Activated T-cell treated with anti-CD3 and anti-CD28 coated beads, Interleukin-2, amount 50 U/mL, for 72 hours (primary cell): ENCODE results near the gene LRRC31. TPM values are rescaled to one million over a fixed set of nuclear protein-coding genes. Genes with fewer than 3 reads are reported as not detected.

Experiments used
- ATAC-seq, 2 donors: fragments of 150-1000 bp; cut with Tn5 transposase; replicated peaks in 1 of 2; 2 replicates each; pipeline ENCODE4 v1.10.0; 2021; ENCODE audit warnings: moderate library complexity in 2 of 2, mild to moderate bottlenecking in 1 of 2
- DNase-seq, 2 donors: peaks; one replicate each; pipeline ENCODE4 v3.0.0; 2021 to 2022; ENCODE audit warnings: mixed read lengths in 1 of 2
- H3K27ac Mint-ChIP-seq: one replicate; pipeline ENCODE4 v1.8.0; 2022; ENCODE audit warnings: mild to moderate bottlenecking, moderate library complexity, mixed read lengths
- H3K27me3 Mint-ChIP-seq: one replicate; pipeline ENCODE4 v1.8.0; 2022; ENCODE audit warnings: low read depth, mixed read lengths
- H3K36me3 Mint-ChIP-seq, 2 donors: one replicate each; pipeline ENCODE4 v1.8.0; 2022; ENCODE audit warnings: mixed read lengths in 2 of 2, mild to moderate bottlenecking in 1 of 2; ENCODE audit not compliant: insufficient read depth in 2 of 2
- H3K4me1 Mint-ChIP-seq: one replicate; pipeline ENCODE4 v1.8.0; 2022; ENCODE audit warnings: low read depth, mixed read lengths
- H3K4me3 Mint-ChIP-seq, 2 donors: one replicate each; pipeline ENCODE4 v1.8.0; 2022; ENCODE audit warnings: mild to moderate bottlenecking in 2 of 2, mixed read lengths in 2 of 2, moderate library complexity in 2 of 2
- H3K9me3 Mint-ChIP-seq, 2 donors: one replicate each; pipeline ENCODE4 v1.8.0; 2022; ENCODE audit warnings: mixed read lengths in 2 of 2
- total RNA-seq, 2 donors: library from RNA; stranded (reverse); gene quantifications; one replicate each; pipeline ENCODE4 v1.2.3, GENCODE V29; 2022

The LRRC31 gene
- total RNA-seq, 2 donors from 2014 or later, result not detected

DNA sequence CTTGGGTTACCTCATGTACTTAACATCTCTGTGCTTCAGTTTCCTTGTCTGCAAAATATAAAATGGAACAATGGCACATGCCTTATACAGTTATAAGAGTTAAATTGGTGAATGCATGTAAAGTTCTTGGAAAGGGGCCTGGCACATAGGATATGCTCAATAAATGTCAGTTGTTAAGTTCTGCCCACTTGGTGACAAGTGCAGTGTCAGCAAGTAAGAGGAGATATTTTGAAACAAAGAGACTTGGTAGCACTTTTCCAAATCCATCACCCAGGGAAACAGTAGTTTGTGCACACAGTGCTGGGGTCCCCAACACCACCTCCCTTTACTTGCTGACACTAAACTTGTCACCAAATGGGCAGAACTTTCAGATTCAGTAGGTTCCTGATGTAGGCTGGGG is 19.1 kb downstream of the LRRC31 start:
- Mint-ChIP-seq H3K27me3 (no peaks in the 10 kb centered on the region), H3K4me3 (no peak overlapping the region), H3K27ac (no peak overlapping the region), H3K9me3 (no peaks in the 10 kb centered on the region), H3K4me1 (no peaks in the 10 kb centered on the region), H3K36me3 (no peaks in the 10 kb centered on the region)
- no peak for ATAC-seq
- DNase-seq, result no peak

DNA sequence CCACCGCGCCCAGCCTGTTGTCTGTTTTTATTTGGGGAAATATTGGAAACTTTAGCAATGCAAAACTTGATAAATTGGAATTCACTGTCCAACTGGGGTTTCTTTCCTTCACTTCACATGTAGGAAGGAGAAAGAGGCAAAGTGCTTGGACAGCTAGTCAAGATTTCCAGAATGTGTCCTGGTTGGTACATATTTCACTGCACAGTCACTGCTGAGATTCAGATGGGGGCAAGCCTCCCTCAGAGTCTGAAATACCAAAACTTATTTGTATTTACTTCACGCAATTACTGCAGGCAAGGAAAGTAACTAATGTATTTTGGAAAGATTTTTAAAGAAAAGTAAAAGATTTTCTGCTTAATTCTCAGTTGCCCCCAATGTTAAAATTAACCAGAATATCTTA is 21.0 kb downstream of the LRRC31 start:
- no peak for DNase-seq
- Mint-ChIP-seq H3K9me3 (no peaks in the 10 kb centered on the region), H3K36me3 (no peaks in the 10 kb centered on the region), H3K4me1 (no peaks in the 10 kb centered on the region), H3K4me3 (no peak overlapping the region), H3K27ac (no peak overlapping the region), H3K27me3 (no peaks in the 10 kb centered on the region)
- ATAC-seq, result no peak

DNA sequence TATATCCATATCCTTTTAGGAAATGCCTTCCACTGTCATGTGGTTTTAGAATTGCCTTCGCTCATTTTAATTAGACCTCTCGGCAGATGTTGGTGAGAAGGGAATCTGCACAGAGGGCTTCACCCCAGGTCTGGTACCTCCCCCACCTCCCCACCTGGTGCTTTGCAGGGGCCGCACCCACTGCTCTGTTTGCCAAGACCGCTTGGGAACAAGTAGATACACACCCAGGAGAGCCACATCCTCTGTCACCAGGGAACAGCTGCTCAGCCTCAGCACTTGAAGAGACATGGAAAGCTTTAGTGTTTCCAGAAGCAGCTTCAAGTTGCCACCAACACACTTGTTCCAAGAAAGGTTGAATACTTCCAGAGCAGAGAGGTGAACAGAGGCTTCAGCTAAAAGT is 21.8 kb downstream of the LRRC31 start:
- Mint-ChIP-seq H3K9me3 (no peaks in the 10 kb centered on the region), H3K27ac (no peak overlapping the region), H3K4me3 (no peak overlapping the region), H3K36me3 (no peaks in the 10 kb centered on the region), H3K4me1 (no peaks in the 10 kb centered on the region), H3K27me3 (no peaks in the 10 kb centered on the region)
- ATAC-seq (no peak), DNase-seq (no peak)

DNA sequence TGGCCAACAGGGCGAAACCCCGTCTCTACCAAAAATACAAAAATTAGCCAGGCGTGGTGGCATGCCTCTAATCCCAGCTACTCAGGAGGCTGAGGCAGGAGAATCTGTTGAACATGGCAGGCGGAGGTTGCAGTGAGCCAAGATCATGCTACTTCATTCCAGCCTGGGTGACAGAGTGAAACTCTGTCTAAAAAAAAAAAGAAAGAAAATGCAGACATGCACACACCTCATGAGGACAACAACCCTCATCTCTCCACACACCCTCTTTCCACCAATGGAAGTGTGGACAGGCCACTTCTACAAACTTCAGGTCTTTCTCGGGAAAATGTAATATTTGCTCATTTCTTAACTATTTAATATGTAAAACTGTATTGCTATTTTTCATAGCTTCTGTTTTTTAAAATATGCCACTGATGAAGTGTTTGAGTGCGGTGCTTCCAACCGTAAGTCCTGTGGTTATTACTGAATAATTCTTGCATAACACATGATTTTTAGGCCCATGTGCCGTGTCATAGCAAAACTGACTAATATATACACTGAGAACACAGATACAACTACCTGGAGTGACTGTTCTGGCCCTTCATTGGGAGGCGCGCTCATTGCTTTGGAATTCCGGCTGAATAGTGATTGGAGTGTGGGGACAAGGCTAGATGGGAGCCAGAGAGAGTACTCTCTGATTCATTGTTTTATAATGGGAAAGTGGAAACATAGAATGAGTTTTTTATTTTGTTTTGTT is 23.1 kb downstream of the LRRC31 start:
- no peak for ATAC-seq
- Mint-ChIP-seq H3K36me3 (no peaks in the 10 kb centered on the region), H3K9me3 (no peaks in the 10 kb centered on the region), H3K27me3 (no peaks in the 10 kb centered on the region), H3K27ac (no peak overlapping the region), H3K4me1 (no peaks in the 10 kb centered on the region), H3K4me3 (no peak overlapping the region)
- no peak for DNase-seq

DNA sequence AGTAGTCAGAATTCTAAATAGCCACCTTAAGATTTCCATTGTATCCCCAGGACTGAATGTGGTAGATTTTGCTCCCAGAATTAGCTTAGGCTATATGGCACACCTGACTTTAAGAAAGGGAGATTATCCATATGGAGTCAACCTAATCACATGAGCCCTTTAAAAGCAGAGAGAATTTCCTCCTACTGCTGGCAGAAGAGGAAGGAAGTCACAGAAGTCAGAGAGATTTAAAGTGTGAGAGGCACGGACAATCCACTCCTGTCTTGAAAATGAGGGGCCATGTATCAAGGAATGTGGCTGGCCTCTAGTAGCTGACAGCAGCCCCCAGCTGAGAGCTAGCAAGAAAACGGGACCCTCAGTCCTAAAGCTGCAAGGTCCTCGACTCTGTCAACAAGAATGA is 26.8 kb downstream of the LRRC31 start:
- ATAC-seq (no peak), DNase-seq (no peak)
- Mint-ChIP-seq H3K4me3 (no peak overlapping the region), H3K27ac (no peak overlapping the region), H3K36me3 (no peaks in the 10 kb centered on the region), H3K4me1 (no peaks in the 10 kb centered on the region), H3K27me3 (peaks cover 6% of the 10 kb centered on the region), H3K9me3 (no peaks in the 10 kb centered on the region)

DNA sequence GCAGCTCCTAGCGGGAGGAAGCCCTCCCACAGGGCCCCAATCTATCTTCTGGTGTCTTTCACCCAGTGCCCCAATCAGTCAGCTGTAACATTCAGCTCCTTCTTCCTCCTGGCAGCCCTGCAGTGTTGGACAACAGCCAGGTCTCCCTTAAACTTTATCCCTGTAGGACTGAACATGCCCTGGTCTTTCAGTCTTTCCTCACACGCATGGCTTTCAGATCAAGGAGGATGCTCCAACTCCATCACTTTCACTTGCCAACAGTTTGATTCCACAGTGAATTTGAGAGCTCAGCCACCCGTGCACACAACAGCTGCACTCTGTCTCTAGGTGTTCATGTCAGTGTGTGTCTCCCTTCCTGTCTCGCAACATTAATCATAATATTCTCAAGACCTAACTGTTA is 28.6 kb downstream of the LRRC31 start:
- no peaks in the 10 kb centered on the region for H3K36me3 Mint-ChIP-seq
- no peak overlapping the region for H3K4me3 Mint-ChIP-seq
- H3K27ac Mint-ChIP-seq, result no peak overlapping the region
- peaks cover 6% of the 10 kb centered on the region for H3K27me3 Mint-ChIP-seq
- no peak for ATAC-seq
- H3K4me1 Mint-ChIP-seq, result no peaks in the 10 kb centered on the region
- no peaks in the 10 kb centered on the region for H3K9me3 Mint-ChIP-seq
- DNase-seq, result no peak

DNA sequence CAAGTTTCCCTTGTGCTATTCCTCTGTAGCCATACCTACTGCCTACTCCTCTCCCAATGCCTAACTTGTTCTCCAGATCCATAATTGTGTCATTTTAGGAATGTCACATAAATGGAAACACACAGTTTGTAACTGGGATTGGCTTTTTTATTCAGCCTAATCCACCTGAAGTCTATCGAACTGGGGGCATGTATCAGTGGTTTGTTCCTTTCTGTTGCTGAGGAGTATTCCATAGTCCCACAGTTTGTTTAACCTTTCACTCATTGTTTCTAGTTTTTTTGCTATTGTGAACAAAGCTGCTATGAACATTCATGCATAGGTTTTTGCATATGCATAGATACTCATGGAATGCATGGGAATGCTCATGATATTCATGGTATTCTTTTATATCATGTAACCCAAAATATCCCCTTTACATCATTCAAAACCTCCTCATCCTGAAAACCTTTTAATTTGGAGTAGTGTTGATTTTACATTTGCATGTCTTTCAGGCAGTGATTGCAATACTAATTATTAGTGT is 31.2 kb downstream of the LRRC31 start:
- Mint-ChIP-seq H3K27ac (no peak overlapping the region), H3K9me3 (no peaks in the 10 kb centered on the region), H3K4me1 (no peaks in the 10 kb centered on the region), H3K27me3 (peaks cover 6% of the 10 kb centered on the region), H3K36me3 (no peaks in the 10 kb centered on the region), H3K4me3 (no peak overlapping the region)
- ATAC-seq (no peak), DNase-seq (no peak)

DNA sequence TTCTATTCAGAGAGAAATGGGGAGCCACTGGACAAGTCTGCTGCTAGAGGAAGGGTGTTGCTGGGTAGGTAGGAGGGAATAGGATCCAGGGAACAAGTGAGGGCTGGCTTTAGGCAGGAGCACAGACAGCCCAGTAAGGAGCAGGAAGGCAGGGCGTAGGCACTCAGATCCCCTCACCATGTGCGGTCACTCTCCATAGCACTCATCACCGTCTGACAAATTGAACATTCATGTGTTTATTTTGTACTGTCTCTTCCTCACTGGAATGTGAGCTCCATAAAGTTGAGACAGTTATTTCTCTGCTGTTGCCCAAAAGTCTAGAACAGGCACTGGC is 32.8 kb downstream of the LRRC31 start:
- Mint-ChIP-seq H3K27ac (no peak overlapping the region), H3K36me3 (no peaks in the 10 kb centered on the region), H3K27me3 (peaks cover 6% of the 10 kb centered on the region), H3K4me1 (no peaks in the 10 kb centered on the region), H3K9me3 (no peaks in the 10 kb centered on the region), H3K4me3 (no peak overlapping the region)
- ATAC-seq (no peak), DNase-seq (no peak)

DNA sequence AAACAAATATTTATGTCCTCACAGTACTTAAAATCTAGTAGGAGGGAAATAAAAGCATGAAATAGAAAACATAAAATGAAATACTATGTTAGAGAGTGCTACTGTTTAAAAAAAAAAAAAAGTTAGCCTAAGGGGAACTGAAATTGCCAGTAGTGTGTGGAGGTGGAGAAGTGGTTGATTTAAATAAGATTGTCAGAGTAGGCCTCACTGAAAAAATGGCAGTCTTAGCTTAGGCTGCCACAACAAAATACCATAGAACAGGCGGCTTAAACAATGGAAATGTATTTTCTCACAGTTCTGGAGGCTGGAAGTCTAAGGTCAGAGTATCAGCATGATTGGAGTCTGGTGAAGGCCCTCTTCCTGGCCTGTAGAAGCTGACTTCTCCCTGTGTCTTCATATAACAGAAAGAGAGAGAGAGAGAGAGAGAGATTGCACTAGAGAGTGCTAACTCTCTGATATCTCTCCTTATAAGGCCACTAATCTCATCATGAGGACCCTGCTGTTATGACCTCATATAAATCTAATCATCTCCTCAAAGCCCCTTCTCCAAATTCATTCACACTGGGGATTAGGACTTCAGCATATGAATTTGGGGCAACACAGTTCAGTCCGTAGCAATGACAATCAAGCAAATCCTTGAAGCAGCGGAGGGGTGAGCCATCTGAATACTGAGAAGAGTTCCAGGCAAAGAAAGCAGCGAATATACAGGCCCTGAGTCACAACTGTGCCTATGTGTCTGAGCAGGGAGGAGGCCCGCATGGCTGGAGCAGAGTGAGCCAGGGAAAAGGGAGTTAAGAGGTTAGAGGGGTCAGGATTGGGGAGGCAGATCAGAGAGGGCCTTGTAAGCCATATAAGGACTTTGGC is 33.4 kb downstream of the LRRC31 start:
- no peaks in the 10 kb centered on the region for H3K9me3 Mint-ChIP-seq
- ATAC-seq, result no peak
- no peak for DNase-seq
- no peaks in the 10 kb centered on the region for H3K4me1 Mint-ChIP-seq
- no peaks in the 10 kb centered on the region for H3K36me3 Mint-ChIP-seq
- peaks cover 2% of the 10 kb centered on the region for H3K27me3 Mint-ChIP-seq
- no peak overlapping the region for H3K27ac Mint-ChIP-seq
- no peak overlapping the region for H3K4me3 Mint-ChIP-seq

DNA sequence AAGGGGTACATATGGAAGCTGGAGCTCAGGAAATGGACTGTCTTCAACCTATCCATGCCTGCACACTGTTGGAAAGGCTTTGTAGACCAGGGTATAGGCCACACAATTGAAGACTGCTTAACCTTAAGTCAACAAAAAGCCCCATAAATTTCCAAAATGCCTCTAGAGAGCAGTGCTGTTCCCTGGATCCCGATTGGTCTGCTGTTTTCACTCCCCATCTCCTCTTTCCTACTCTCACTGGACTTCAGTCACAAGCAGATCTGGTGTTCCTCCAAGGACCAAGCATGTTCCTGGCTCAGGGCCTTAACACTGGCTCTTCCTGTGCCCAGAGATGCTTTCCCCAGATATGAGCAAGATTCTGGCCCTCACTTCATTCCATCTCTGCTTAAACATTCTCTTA is 34.2 kb downstream of the LRRC31 start:
- H3K36me3 Mint-ChIP-seq, result no peaks in the 10 kb centered on the region
- no peaks in the 10 kb centered on the region for H3K4me1 Mint-ChIP-seq
- H3K9me3 Mint-ChIP-seq, result no peaks in the 10 kb centered on the region
- H3K27me3 Mint-ChIP-seq, result no peaks in the 10 kb centered on the region
- ATAC-seq (no peak), DNase-seq (no peak)
- H3K27ac Mint-ChIP-seq, result no peak overlapping the region
- no peak overlapping the region for H3K4me3 Mint-ChIP-seq

DNA sequence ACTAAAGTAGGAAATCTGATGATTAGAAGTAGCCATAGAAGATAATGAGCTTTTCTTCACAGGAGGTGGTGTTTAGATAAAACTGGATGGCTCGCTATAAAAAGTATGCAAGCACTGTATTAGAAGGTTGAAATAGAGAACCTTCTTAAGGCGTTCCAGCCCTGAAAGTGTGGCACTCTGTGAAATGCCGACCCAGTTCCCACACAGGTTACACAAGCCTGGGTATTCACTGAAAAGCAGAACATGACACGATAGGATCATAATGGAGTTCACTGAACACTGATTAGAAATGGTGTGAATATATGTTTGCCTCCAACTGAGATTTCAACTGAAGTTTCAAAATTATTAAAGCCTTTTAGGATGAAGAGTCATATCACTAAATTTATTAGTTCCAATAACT is 42.0 kb downstream of the LRRC31 start:
- ATAC-seq (no peak), DNase-seq (no peak)
- Mint-ChIP-seq H3K4me1 (no peaks in the 10 kb centered on the region), H3K27me3 (no peaks in the 10 kb centered on the region), H3K9me3 (no peaks in the 10 kb centered on the region), H3K4me3 (no peak overlapping the region), H3K36me3 (no peaks in the 10 kb centered on the region), H3K27ac (no peak overlapping the region)

DNA sequence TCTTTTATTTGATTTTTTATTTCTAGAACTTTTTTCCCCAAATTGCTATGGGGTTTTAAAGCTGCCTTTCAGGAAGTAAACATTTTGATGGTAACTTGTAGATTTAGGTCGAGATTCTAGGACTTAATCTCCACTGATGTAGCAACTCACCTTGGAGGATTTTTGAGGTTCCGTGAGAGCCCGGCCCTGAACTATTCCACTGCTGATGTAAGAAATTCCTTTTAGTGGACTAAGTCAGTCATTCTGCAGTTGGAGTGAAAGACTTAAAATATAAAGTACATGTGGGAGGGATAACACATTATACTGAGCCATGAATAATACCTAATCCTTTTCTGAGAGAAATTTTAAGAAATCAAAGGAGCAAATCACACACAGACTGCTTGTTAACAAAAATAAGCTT is 44.4 kb downstream of the LRRC31 start:
- no peaks in the 10 kb centered on the region for H3K27me3 Mint-ChIP-seq
- no peak overlapping the region for H3K27ac Mint-ChIP-seq
- no peak overlapping the region for H3K4me3 Mint-ChIP-seq
- ATAC-seq (no peak), DNase-seq (no peak)
- no peaks in the 10 kb centered on the region for H3K36me3 Mint-ChIP-seq
- H3K9me3 Mint-ChIP-seq, result no peaks in the 10 kb centered on the region
- no peaks in the 10 kb centered on the region for H3K4me1 Mint-ChIP-seq

DNA sequence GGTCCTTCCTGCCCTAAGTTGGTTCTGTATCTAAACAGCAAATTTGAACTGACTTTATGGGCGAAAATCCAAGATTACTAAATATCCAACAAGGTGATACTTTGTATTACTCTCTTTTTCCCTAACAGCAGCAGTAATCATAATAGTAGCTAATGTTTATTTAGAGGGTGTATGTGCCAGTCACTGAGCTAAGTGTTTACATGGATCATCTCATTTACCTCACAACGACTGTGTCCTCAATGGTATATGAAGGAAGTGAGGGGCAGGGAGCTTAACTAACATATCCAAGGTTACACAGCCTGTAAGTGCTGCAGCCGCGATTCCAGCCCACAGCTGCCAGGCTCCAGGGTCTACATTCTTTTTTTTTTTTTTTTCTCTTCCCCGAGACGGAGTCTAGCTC is 46.8 kb downstream of the LRRC31 start:
- Mint-ChIP-seq H3K27ac (no peak overlapping the region), H3K9me3 (no peaks in the 10 kb centered on the region), H3K4me1 (no peaks in the 10 kb centered on the region), H3K4me3 (no peak overlapping the region), H3K36me3 (no peaks in the 10 kb centered on the region), H3K27me3 (peaks cover 7% of the 10 kb centered on the region)
- DNase-seq (no peak), ATAC-seq (no peak)
